Colonic mucosa (tissue), 4 donors: ENCODE data around the gene TLL2. TPM values are rescaled to one million over a fixed set of nuclear protein-coding genes. Genes with fewer than 3 reads are reported as not detected.

Experiments
- DNase-seq: peaks from one replicate; pipeline ENCODE4 v3.0.0-alpha.2; 2020
- H3K27ac ChIP-seq: fragments of 200-600 bp; one replicate; pipeline ENCODE4 v1.8.0; 2021
- H3K27me3 ChIP-seq: fragments of 200-600 bp; one replicate; pipeline ENCODE4 v1.8.0; 2021
- H3K36me3 ChIP-seq: fragments of 200-600 bp; one replicate; pipeline ENCODE4 v1.8.0; 2021
- H3K4me1 ChIP-seq: fragments of 200-600 bp; one replicate; pipeline ENCODE4 v1.8.0; 2021; ENCODE audit warnings: mild to moderate bottlenecking
- H3K4me3 ChIP-seq: fragments of 200-600 bp; one replicate; pipeline ENCODE4 v1.8.0; 2021
- H3K9ac ChIP-seq, 2 donors: one replicate each; pipeline ENCODE4 v1.7.0; 2013; ENCODE audit warnings: control low read depth in 2 of 2, low read depth in 2 of 2, low read length in 2 of 2
- H3K9me3 ChIP-seq: fragments of 200-600 bp; one replicate; pipeline ENCODE4 v1.8.0; 2021
- CTCF ChIP-seq: fragments of 200-600 bp; IDR thresholded peaks from one replicate; pipeline ENCODE4 v1.8.0; 2022; ENCODE audit warnings: antibody characterized with exemption, mild to moderate bottlenecking
- intact Hi-C: fragments of 100-400 bp; cut with DNase I; formaldehyde crosslinking; loops from one replicate; pipeline ENCODE4 v1.14.1; 2022
- total RNA-seq, 2 donors: library from RNA; stranded (reverse); fragmentation: NEBNext Ultra II Directional in 1 of 2; extraction: Animal tissue kit (Norgen Biotek cat#: 25700) in 1 of 2; gene quantifications; one replicate each; pipeline ENCODE4 v1.2.1, GENCODE V29; 2021
- donor health status: healthy.
- donor health status: DM: no; HTN: no; CAD: no.
- donor health status: DM: no; HTN: no; CAD: no.

TLL2 gene
- total RNA-seq, 2 donors from 2014 or later = 0.30 to 0.45 TPM

- Histone ChIP-seq H3K9ac (no peak overlapping the region), H3K27ac (no peak overlapping the region), H3K9me3 (no peaks in the 10 kb centered on the region), H3K27me3 (no peaks in the 10 kb centered on the region), H3K36me3 (no peaks in the 10 kb centered on the region), H3K4me1 (peaks cover 7% of the 10 kb centered on the region), H3K4me3 (no peak overlapping the region)
- TF ChIP-seq CTCF = no peak
- intact Hi-C loops = no loop called here
- DNase-seq = no peak
Measured at GRCh38 chr10:96536129-96536528, 22.4 kb upstream of the TLL2 start.

GRCh38 chr10:96532523-96532922 is 18.8 kb upstream of the TLL2 start:
- H3K27ac ChIP-seq = no peak overlapping the region
- H3K9ac ChIP-seq = no peak overlapping the region
- DNase-seq = peak; percentile 49
- H3K36me3 ChIP-seq = no peaks in the 10 kb centered on the region
- H3K4me3 ChIP-seq = no peak overlapping the region
- no peak for TF ChIP-seq CTCF
- H3K9me3 ChIP-seq = no peaks in the 10 kb centered on the region
- intact Hi-C loops = no loop called here
- peaks cover 7% of the 10 kb centered on the region for H3K4me1 ChIP-seq
- no peaks in the 10 kb centered on the region for H3K27me3 ChIP-seq

GRCh38 chr10:96529634-96530279 is 16.0 kb upstream of the TLL2 start:
- Histone ChIP-seq H3K9ac (no peak overlapping the region), H3K4me1 (peaks cover 7% of the 10 kb centered on the region), H3K27me3 (no peaks in the 10 kb centered on the region), H3K9me3 (no peaks in the 10 kb centered on the region), H3K36me3 (peaks cover 15% of the 10 kb centered on the region), H3K27ac (no peak overlapping the region), H3K4me3 (no peak overlapping the region)
- DNase-seq = no peak
- TF ChIP-seq CTCF = no peak
- intact Hi-C loops = no loop called here

- H3K9me3 ChIP-seq = no peaks in the 10 kb centered on the region
- H3K36me3 ChIP-seq = peaks cover 21% of the 10 kb centered on the region
Measured at GRCh38 chr10:96524741-96525140, 11.0 kb upstream of the TLL2 start.

GRCh38 chr10:96517284-96517683 is 3.6 kb upstream of the TLL2 start:
- H3K9ac ChIP-seq = no peak overlapping the region
- H3K27ac ChIP-seq = no peak overlapping the region
- peaks cover 11% of the 10 kb centered on the region for H3K4me1 ChIP-seq
- no peak overlapping the region for H3K4me3 ChIP-seq
- peaks cover 4% of the 10 kb centered on the region for H3K27me3 ChIP-seq
- H3K9me3 ChIP-seq = no peaks in the 10 kb centered on the region
- TF ChIP-seq CTCF = no peak
- no peak for DNase-seq
- intact Hi-C loops = no loop called here
- H3K36me3 ChIP-seq = peaks cover 6% of the 10 kb centered on the region

More at GRCh38 chr10:96524741-96525140, 11.0 kb upstream of the TLL2 start:
- intact Hi-C loops = no loop called here
- no peak for TF ChIP-seq CTCF
- H3K4me3 ChIP-seq = no peak overlapping the region
- DNase-seq = no peak
- no peaks in the 10 kb centered on the region for H3K4me1 ChIP-seq
- no peaks in the 10 kb centered on the region for H3K27me3 ChIP-seq
- no peak overlapping the region for H3K27ac ChIP-seq
- no peak overlapping the region for H3K9ac ChIP-seq
